SK-MEL-5 (cell line): ENCODE data around the gene BCO1. TPM values are rescaled to one million over a fixed set of nuclear protein-coding genes. Genes with fewer than 3 reads are reported as not detected.

Experiments
- DNase-seq: peaks from one replicate; pipeline ENCODE4 v3.0.0-alpha.2; 2016; ENCODE audit warnings: low read depth, low spot score
- in situ Hi-C: cut with HindIII; loops from 2 replicates; pipeline ENCODE4 v1.10.0; 2016; ENCODE audit warnings: low sequenced_read_pairs, high pct_unique_total_duplicates, low pct_unique_long_range_greater_than_20kb
- polyA plus RNA-seq, 2 experiments: library from polyadenylated mRNA; depleted of rRNA; stranded (reverse); fragments of >200 nt; gene quantifications; 2 replicates each; pipeline ENCODE4 v1.2.3, GENCODE V29; 2015
- total RNA-seq: library from RNA; depleted of rRNA; stranded (reverse); fragments of >200 nt; shearing (Covaris generic); gene quantifications from 2 replicates; pipeline ENCODE4 v1.2.3, GENCODE V29; 2014; rRNA removed

The BCO1 gene
- total RNA-seq: 0.24 and 0.32 TPM in 2 replicates
- polyA plus RNA-seq (2015; cell fraction: cytosol; rRNA removed): 0.06 TPM in 1 of 2 replicates, not detected in the other
- not detected in 2 replicates for polyA plus RNA-seq (2015; cell fraction: nucleus; rRNA removed)

- in situ Hi-C loops: no loop called here
- peak; percentile 28 for DNase-seq
These were observed at the start of gene BCO1 for GRCh38 chr16:81238296-81239011. Gene BCO1 (plus strand): TSS chr16:81238689. CDS start chr16:81238909, 220 bp downstream.

- in situ Hi-C loops: no loop called here
- DNase-seq: peak; percentile 57
These were observed 49.3 kb upstream of the BCO1 start for GRCh38 chr16:81189100-81189664.

- in situ Hi-C loops: no loop called here
- peak; percentile 57 for DNase-seq
These were observed 47.8 kb upstream of the BCO1 start for GRCh38 chr16:81190667-81191066.

- in situ Hi-C loops: no loop called here
These were observed 42.5 kb upstream of the BCO1 start for GRCh38 chr16:81195885-81196534.

GRCh38 chr16:81198635-81199034, 39.9 kb upstream of the BCO1 start:
- peak; percentile 64 for DNase-seq
- in situ Hi-C loops: no loop called here

More at GRCh38 chr16:81195885-81196534, 42.5 kb upstream of the BCO1 start:
- no peak for DNase-seq

- DNase-seq: no peak
- in situ Hi-C loops: no loop called here
These were observed 37.2 kb upstream of the BCO1 start for GRCh38 chr16:81201267-81201666.

GRCh38 chr16:81204798-81205680, 33.5 kb upstream of the BCO1 start:
- in situ Hi-C loops: no loop called here
- peak; percentile 71 for DNase-seq

GRCh38 chr16:81207076-81207475, 31.4 kb upstream of the BCO1 start:
- DNase-seq: no peak
- in situ Hi-C loops: no loop called here

GRCh38 chr16:81210807-81211206, 27.7 kb upstream of the BCO1 start:
- DNase-seq: no peak
- in situ Hi-C loops: no loop called here

- DNase-seq: no peak
- in situ Hi-C loops: no loop called here
These were observed 25.5 kb upstream of the BCO1 start for GRCh38 chr16:81212830-81213465.

- DNase-seq: peak; percentile 69
- in situ Hi-C loops: no loop called here
These were observed 23.7 kb upstream of the BCO1 start for GRCh38 chr16:81214745-81215166.

- in situ Hi-C loops: no loop called here
- no peak for DNase-seq
These were observed 22.4 kb upstream of the BCO1 start for GRCh38 chr16:81216114-81216513.

GRCh38 chr16:81216706-81217105, 21.8 kb upstream of the BCO1 start:
- in situ Hi-C loops: no loop called here
- DNase-seq: no peak

GRCh38 chr16:81219151-81219550, 19.3 kb upstream of the BCO1 start:
- in situ Hi-C loops: no loop called here
- no peak for DNase-seq

- in situ Hi-C loops: no loop called here
- DNase-seq: no peak
These were observed 18.1 kb upstream of the BCO1 start for GRCh38 chr16:81220349-81220748.

GRCh38 chr16:81221731-81222130, 16.8 kb upstream of the BCO1 start:
- DNase-seq: no peak
- in situ Hi-C loops: no loop called here

- in situ Hi-C loops: no loop called here
- DNase-seq: no peak
These were observed 13.7 kb upstream of the BCO1 start for GRCh38 chr16:81224824-81225223.
